Umbilical cord (tissue), 2 donors: ENCODE data around the gene MPC1. TPM values are rescaled to one million over a fixed set of nuclear protein-coding genes. Genes with fewer than 3 reads are reported as not detected.
"Not testable (repeated sequence)": the region's sequence is repeated elsewhere in the genome, so short reads cannot be mapped to it uniquely, and the experiment has no call there.

ENCODE experiments used
- DNase-seq: peaks from one replicate; pipeline ENCODE4 v3.0.0-alpha.2; 2015; ENCODE audit warnings: low spot score
- total RNA-seq: library from RNA; depleted of rRNA; stranded (reverse); fragments of >200 nt; gene quantifications from one replicate; pipeline ENCODE4 v1.2.3, GENCODE V29; 2014; ENCODE audit warnings: low replicate concordance; ENCODE audit not compliant: insufficient read depth

Gene MPC1
- total RNA-seq, 1 donor from 2014 or later = 36.4 TPM

GRCh38 chr6:166406197-166406596, 23.5 kb upstream of the MPC1 start:
- no peak for DNase-seq

DNA sequence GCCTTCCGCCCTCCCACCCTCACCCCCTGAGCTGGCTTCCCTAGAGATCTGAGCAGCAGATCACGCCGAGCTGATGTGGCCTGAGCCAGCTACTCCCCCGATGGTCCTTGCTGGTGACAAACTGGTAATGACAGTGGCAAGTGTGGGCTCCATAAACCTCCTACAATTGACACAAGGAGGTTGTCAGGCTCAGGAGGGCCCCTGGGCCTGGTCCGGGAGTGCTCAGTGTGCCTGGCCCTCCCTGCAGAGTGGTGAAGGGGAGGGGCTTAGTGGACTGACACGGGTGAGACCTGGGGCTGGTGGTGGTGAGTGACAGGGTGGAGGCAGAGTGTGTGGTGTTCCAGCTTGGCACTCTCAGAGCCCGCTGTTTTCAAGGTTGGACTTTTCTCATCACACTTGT, 22.6 kb upstream of the MPC1 start:
- DNase-seq = no peak

DNA sequence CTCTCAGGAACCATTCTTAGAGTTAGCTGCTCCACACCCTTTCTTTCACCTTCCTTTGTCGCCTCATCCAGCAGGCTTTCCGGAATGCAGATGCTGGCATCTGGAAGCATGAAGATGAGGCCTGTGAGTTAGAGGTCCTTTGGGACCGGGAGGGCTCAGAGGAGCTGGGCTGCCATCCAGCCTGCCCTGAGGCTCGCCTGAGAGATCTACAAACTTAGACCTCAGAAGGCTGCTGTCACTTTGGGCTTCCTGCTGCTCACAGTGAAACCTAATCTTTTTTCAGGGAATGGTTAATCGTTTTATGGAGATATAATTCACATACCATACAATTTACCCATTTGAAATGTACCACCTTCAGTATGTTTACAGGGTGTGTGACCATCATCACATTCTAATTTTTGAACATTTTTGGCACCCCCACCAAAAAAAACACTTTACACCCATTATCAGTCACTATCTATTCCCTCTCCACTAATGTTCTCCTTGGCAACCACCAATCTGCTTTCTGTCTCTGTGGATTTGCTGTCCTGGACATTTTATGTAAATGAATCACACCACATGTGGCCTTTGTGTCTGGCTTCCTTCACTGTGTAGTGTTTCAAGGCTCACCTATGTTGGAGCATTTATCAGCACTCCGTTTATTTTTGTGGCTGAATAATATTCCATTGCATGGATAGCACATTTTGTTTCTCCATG, 20.0 kb upstream of the MPC1 start:
- peak; percentile 30 for DNase-seq

DNA sequence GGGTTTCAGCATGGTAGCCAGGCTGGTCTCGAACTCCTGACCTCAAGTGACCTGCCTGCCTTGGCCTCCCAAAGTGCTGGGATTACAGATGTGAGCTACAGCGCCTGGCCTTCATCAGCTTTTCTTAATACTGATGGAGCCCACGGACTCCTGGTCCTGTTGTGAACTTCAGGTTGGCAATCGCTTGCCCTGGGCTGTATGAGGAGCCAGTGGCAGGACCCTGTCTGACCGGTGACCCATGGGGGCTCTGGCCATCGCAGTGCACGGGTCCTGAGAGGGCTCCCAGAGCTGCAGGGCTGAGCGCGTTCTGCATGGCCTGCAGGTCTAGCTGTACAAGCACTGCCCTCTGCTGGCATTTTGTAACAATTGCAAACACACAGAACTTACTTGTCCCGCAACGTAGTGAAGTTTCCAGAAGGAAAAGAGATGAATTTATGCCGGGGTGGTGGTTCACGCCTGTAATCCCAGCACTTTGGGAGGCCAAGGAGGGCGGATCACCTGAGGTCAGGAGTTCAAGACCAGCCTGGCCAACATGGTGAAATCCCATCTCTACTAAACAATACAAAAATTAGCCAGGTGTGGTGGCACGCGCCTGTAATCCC, 18.0 kb upstream of the MPC1 start:
- DNase-seq = peak; percentile 67

GRCh38 chr6:166400181-166400580, 17.4 kb upstream of the MPC1 start:
- DNase-seq = no peak

GRCh38 chr6:166398348-166398747, 15.6 kb upstream of the MPC1 start:
- no peak for DNase-seq

DNA sequence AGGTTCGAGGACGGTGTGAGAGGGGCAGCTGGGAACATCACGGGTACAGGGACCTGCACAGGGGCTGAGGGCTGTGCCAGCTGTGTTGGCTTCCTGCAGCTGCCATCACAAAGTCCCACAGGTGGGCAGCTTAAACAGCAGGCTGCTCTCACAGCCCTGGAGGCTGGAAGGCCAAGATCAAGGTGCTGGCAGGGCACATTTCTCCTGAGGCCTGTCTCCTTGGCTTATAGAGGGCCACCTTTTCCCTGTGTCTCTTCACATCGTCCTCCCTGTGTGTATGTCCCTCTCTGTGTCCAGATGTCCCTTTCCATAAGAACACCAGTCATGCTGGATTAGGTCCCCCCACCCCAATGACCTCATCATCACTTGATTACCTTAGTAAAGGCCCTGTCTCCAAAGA, 15.1 kb upstream of the MPC1 start:
- no peak for DNase-seq

- DNase-seq = no peak
Observed at GRCh38 chr6:166395778-166396177, 13.0 kb upstream of the MPC1 start.

DNA sequence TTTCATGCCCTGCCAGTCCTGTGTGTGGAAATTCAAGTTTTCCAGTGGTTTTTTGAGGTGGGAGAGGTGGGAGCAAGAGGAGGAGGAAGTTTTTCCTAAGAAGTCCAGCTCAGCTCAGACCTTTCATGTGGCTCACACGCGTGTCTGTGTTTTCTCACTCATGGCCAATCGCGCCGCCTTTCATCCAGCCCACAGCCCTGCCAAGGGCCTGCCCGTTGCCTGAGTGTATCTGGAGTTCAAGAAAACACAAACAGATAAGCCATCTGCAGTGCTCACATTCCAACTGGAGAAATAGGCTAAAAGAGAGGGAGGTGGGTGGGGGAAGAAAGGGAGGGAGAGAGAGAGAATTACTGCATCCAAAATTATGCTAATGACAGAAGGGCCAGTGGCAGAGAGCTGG, 12.6 kb upstream of the MPC1 start:
- peak; percentile 62 for DNase-seq

- DNase-seq = no peak
Observed at GRCh38 chr6:166394036-166394892, 11.5 kb upstream of the MPC1 start.

DNA sequence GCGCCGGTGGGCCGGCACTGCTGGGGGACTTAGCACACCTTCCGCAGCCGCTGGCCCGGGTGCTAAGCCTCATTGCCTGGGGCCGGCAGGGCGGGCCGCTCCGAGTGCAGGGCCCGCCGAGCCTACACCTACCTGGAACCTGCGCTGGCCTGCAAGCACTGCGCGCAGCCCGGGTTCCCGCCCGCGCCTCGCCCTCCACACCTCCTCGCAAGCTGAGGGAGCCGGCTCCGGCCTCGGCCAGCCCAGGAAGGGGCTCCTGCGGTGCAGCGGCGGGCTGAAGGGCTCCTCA, 10.7 kb upstream of the MPC1 start:
- DNase-seq = no peak

- not testable (repeated sequence) for DNase-seq
Observed at GRCh38 chr6:166392755-166393534, 10.2 kb upstream of the MPC1 start.

DNA sequence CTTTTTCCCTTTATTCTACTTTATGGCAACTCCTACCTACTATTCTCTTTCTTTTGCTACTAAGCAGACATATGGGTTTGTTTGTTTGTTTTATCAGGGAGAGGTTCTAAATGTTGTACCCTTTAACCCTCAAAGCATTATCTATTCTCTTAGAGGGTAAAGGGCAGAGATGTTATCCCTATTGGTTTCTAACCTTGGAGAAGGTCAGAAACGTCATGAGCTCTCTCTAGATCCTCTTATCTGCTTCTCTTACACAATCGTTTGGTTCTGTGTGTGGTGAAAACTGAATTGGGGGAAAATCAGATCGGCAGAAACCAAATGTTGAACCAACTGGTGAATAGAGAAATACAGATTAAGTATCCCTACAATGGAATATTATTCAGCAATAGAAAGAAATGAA, 6.4 kb upstream of the MPC1 start:
- no peak for DNase-seq

DNA sequence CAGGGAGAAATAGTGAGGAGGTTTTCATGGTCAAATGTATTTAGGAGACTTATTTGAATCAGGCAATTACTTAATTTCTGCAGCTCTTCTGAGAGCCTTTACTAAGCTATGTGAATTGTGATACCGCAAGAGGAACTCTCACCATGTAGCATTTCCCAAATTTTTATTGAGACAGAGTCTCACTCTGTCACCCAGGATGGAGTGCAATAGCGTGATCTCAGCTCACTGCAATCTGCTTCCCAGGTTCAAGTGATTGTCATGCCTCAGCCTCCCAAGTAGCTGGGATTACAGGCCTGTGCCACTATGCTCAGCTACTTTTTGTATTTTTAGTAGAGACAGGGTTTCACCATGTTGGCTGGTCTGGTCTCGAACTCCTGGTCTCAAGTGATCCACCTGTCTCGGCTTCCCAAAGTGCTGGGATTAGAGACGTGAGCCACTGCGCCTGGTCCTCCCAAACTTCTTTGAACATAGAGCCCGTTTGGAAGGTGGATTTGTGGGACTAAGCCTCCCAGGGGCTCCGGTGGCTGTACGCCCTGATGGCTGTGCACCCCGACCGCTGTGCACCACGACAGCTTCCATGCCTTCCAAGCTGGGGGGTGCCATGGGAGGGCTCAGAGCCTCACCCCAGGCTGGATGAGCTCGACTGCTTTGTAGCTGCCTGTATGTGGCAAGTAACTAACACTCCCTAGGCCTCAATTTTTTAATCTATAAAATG, 5.7 kb upstream of the MPC1 start:
- no peak for DNase-seq

DNA sequence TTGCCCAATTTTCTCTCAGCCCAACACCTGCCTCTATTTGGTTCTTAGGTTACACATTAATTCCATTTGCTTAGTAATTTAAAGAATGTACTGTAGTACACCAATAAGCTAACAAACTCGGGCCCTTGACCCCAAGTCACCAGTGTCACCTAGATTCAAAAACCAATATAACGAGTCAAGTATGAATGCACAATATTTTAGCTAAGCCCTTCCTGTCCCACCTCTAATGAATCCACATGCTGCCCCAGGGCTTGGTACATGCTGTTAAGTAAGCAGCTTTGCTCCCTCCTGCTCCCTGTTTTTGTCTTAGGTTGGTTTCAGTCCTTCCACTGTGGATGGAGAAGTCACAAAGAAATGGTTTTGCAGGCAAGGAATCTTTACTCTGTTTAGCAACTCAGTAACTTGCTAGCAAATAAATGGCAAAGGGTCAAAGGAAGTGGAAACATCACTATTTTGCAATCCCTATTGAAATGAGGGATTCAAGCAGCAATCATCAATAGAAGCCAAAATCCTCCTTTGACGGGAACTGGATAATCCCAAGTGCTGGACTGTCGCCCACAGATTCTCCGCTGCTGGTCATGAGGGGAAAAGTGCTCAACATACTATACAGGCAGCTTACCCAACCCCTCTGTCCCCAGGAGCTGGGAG, 5.0 kb upstream of the MPC1 start:
- DNase-seq = no peak

DNA sequence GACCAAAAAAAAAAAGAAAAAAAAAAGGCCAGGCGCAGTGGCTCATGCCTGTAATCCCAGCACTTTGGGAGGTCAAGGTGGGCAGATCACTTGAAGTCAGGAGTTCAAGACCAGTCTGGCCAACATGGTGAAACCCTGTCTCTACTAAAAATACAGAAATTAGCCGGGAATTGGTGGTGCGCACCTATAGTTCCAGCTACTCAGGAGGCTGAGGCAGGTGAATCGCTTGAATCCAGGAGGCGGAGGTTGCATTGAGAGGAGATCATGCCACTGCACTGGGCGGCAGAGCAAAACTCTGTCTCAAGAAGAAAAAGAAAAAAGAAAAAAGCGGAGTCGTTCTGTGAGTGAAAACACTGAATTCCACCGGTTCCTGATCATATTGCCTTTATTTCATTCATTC, 4.4 kb upstream of the MPC1 start:
- not testable (repeated sequence) for DNase-seq

GRCh38 chr6:166386111-166386510, 3.4 kb upstream of the MPC1 start:
- DNase-seq = no peak

DNA sequence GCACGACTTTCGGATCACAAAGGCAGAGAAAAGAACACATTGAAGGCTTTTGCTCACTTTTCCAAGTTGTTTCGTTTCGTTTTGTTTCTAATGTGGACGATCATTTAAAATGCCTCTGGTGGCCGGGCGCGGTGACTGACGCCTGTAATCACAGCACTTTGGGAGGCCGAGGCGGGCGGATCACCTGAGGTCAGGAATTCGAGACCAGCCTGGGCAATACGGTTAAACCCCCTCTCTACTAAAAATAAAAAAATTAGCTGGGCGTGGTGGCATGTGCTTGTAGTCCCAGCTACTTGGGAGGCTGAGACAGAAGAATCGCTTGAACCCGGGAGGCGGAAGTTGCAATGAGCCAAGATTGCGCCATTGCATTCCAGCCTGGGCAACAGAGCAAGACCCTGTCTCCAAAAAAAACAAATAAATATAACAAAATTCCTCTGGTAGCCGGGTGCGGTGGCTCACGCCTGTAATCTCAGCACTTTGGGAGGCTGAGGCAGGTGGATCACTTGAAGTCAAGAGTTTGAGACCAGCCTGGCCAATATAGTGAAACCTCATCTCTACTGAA, 1.1 kb upstream of the MPC1 start:
- not testable (repeated sequence) for DNase-seq

DNA sequence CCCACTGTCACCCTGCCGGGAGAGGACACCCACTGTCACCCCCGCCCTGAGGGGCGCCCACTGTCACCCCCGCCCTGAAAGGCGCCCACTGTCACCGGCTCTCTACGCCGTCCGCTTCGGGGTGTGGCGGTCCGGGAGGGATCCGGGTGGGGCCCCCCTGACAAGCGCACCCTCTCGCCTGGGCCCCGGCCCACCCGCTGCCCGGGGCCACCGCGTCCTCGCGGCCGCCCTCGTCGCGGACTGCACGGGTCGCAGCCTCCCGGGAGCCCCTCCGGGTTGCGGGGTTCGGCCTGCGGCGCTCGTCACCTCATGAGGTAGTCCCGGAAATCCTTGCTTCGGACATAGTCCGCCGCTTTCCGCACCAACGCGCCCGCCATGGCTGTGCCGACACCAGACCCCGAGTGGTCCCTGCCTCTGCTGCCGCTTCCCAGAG, 224 bp downstream of the MPC1 start:
- DNase-seq = no peak

GRCh38 chr6:166381733-166382499, 824 bp downstream of the MPC1 start:
- DNase-seq = peak; percentile 38
